ENCODE data around the gene FLT4. TPM values are rescaled to one million over a fixed set of nuclear protein-coding genes. Genes with fewer than 3 reads are reported as not detected.
"Not testable (repeated sequence)": the region's sequence is repeated elsewhere in the genome, so short reads cannot be mapped to it uniquely, and the experiment has no call there.

The FLT4 gene
- polyA plus RNA-seq, 4 donors, result 0.22 to 15.8 (median 3.0) TPM

GRCh38 chr5:180665682-180666404, 16.4 kb upstream of the FLT4 start:
- no peak for FAIRE-seq
- no peak overlapping the region for H3K4me3 ChIP-seq (ENCODE audit: low read depth in 1 of 3, low read length in 3 of 3)
- no peaks in the 10 kb centered on the region for H3K36me3 ChIP-seq (ENCODE audit: control insufficient read depth in 3 of 3, insufficient read depth in 2 of 3, low read depth in 1 of 3, low read length in 3 of 3)
- peaks cover 0 to 2% (median 0%) of the 10 kb centered on the region in 3 donors for H3K27me3 ChIP-seq (ENCODE audit: control insufficient read depth in 3 of 3, insufficient read depth in 3 of 3, low read length in 3 of 3)
- no peaks in the 10 kb centered on the region for H3K4me1 ChIP-seq (ENCODE audit: control insufficient read depth in 3 of 3, insufficient read depth in 2 of 3, low read depth in 1 of 3, low read length in 2 of 3)
- 80 to 85% (median 80%) methylated on average over 22 of the region's 22 CpGs for WGBS, 3 donors
- DNase-seq, result no peak
- H3K27ac ChIP-seq (ENCODE audit: low read depth in 1 of 3, low read length in 2 of 3), result no peak overlapping the region
- no peaks in the 10 kb centered on the region for H3K9me3 ChIP-seq (ENCODE audit: control insufficient read depth in 2 of 2, insufficient read depth in 1 of 2, low read depth in 1 of 2, low read length in 1 of 2)

- no peaks in the 10 kb centered on the region for H3K4me1 ChIP-seq (ENCODE audit: control insufficient read depth in 3 of 3, insufficient read depth in 2 of 3, low read depth in 1 of 3, low read length in 2 of 3)
- H3K36me3 ChIP-seq (ENCODE audit: control insufficient read depth in 3 of 3, insufficient read depth in 2 of 3, low read depth in 1 of 3, low read length in 3 of 3), result no peaks in the 10 kb centered on the region
- no peaks in the 10 kb centered on the region for H3K9me3 ChIP-seq (ENCODE audit: control insufficient read depth in 2 of 2, insufficient read depth in 1 of 2, low read depth in 1 of 2, low read length in 1 of 2)
- peaks cover 0 to 18% (median 4%) of the 10 kb centered on the region in 3 donors for H3K27me3 ChIP-seq (ENCODE audit: control insufficient read depth in 3 of 3, insufficient read depth in 3 of 3, low read length in 3 of 3)
- 32 to 42% (median 42%) methylated on average over 41 to 51 of the region's 54 CpGs for WGBS, 3 donors
- H3K27ac ChIP-seq (ENCODE audit: low read depth in 1 of 3, low read length in 2 of 3), result no peak overlapping the region
- H3K4me3 ChIP-seq (ENCODE audit: low read depth in 1 of 3, low read length in 3 of 3), result no peak overlapping the region
- no peak for DNase-seq
- FAIRE-seq, result no peak
Observed at GRCh38 chr5:180658774-180659564, 9.6 kb upstream of the FLT4 start.

- not testable (repeated sequence) for H3K4me3 ChIP-seq (ENCODE audit: low read depth in 1 of 3, low read length in 3 of 3); DNase-seq; FAIRE-seq; H3K36me3 ChIP-seq (ENCODE audit: control insufficient read depth in 3 of 3, insufficient read depth in 2 of 3, low read depth in 1 of 3, low read length in 3 of 3); H3K9me3 ChIP-seq (ENCODE audit: control insufficient read depth in 2 of 2, insufficient read depth in 1 of 2, low read depth in 1 of 2, low read length in 1 of 2); H3K27ac ChIP-seq (ENCODE audit: low read depth in 1 of 3, low read length in 2 of 3); H3K4me1 ChIP-seq (ENCODE audit: control insufficient read depth in 3 of 3, insufficient read depth in 2 of 3, low read depth in 1 of 3, low read length in 2 of 3)
- WGBS, 3 donors, result 84 to 89% (median 86%) methylated on average over 16 of the region's 16 CpGs
- peaks cover 0 to 35% (median 4%) of the 10 kb centered on the region in 3 donors for H3K27me3 ChIP-seq (ENCODE audit: control insufficient read depth in 3 of 3, insufficient read depth in 3 of 3, low read length in 3 of 3)
Observed at GRCh38 chr5:180655243-180655642, 5.8 kb upstream of the FLT4 start.

GRCh38 chr5:180652771-180653170, 3.4 kb upstream of the FLT4 start:
- Histone ChIP-seq H3K27me3 (ENCODE audit: control insufficient read depth in 3 of 3, insufficient read depth in 3 of 3, low read length in 3 of 3) (peaks cover 7 to 38% (median 10%) of the 10 kb centered on the region in 3 donors), H3K27ac (ENCODE audit: low read depth in 1 of 3, low read length in 2 of 3) (no peak overlapping the region), H3K9me3 (ENCODE audit: control insufficient read depth in 2 of 2, insufficient read depth in 1 of 2, low read depth in 1 of 2, low read length in 1 of 2) (no peaks in the 10 kb centered on the region), H3K36me3 (ENCODE audit: control insufficient read depth in 3 of 3, insufficient read depth in 2 of 3, low read depth in 1 of 3, low read length in 3 of 3) (no peaks in the 10 kb centered on the region), H3K4me3 (ENCODE audit: low read depth in 1 of 3, low read length in 3 of 3) (no peak overlapping the region), H3K4me1 (ENCODE audit: control insufficient read depth in 3 of 3, insufficient read depth in 2 of 3, low read depth in 1 of 3, low read length in 2 of 3) (no peaks in the 10 kb centered on the region)
- DNase-seq, result no peak
- WGBS, 3 donors, result 46 to 60% (median 52%) methylated on average over 5 of the region's 5 CpGs
- no peak for FAIRE-seq

- Histone ChIP-seq H3K36me3 (ENCODE audit: control insufficient read depth in 3 of 3, insufficient read depth in 2 of 3, low read depth in 1 of 3, low read length in 3 of 3) (no peaks in the 10 kb centered on the region), H3K27me3 (ENCODE audit: control insufficient read depth in 3 of 3, insufficient read depth in 3 of 3, low read length in 3 of 3) (peaks cover 7 to 39% (median 14%) of the 10 kb centered on the region in 3 donors), H3K27ac (ENCODE audit: low read depth in 1 of 3, low read length in 2 of 3) (no peak overlapping the region), H3K4me3 (ENCODE audit: low read depth in 1 of 3, low read length in 3 of 3) (no peak overlapping the region), H3K4me1 (ENCODE audit: control insufficient read depth in 3 of 3, insufficient read depth in 2 of 3, low read depth in 1 of 3, low read length in 2 of 3) (no peaks in the 10 kb centered on the region), H3K9me3 (ENCODE audit: control insufficient read depth in 2 of 2, insufficient read depth in 1 of 2, low read depth in 1 of 2, low read length in 1 of 2) (no peaks in the 10 kb centered on the region)
- FAIRE-seq (no peak), DNase-seq (no peak)
- WGBS, 3 donors, result 87 to 90% (median 88%) methylated on average over 11 of the region's 11 CpGs
Observed at GRCh38 chr5:180652346-180652745, 2.9 kb upstream of the FLT4 start.

GRCh38 chr5:180648658-180649296, 623 bp downstream of the FLT4 start:
- Histone ChIP-seq H3K36me3 (ENCODE audit: control insufficient read depth in 3 of 3, insufficient read depth in 2 of 3, low read depth in 1 of 3, low read length in 3 of 3) (no peaks in the 10 kb centered on the region), H3K4me1 (ENCODE audit: control insufficient read depth in 3 of 3, insufficient read depth in 2 of 3, low read depth in 1 of 3, low read length in 2 of 3) (no peaks in the 10 kb centered on the region), H3K4me3 (ENCODE audit: low read depth in 1 of 3, low read length in 3 of 3) (peak overlapping the region in 1 of 3 donors; percentile 28), H3K27ac (ENCODE audit: low read depth in 1 of 3, low read length in 2 of 3) (no peak overlapping the region), H3K27me3 (ENCODE audit: control insufficient read depth in 3 of 3, insufficient read depth in 3 of 3, low read length in 3 of 3) (peaks cover 7 to 48% (median 14%) of the 10 kb centered on the region in 3 donors), H3K9me3 (ENCODE audit: control insufficient read depth in 2 of 2, insufficient read depth in 1 of 2, low read depth in 1 of 2, low read length in 1 of 2) (no peaks in the 10 kb centered on the region)
- 3 to 10% (median 10%) methylated on average over 44 to 80 of the region's 80 CpGs for WGBS, 3 donors
- FAIRE-seq (no peak), DNase-seq (no peak)

- DNase-seq (no peak), FAIRE-seq (no peak)
- no peaks in the 10 kb centered on the region for H3K36me3 ChIP-seq (ENCODE audit: control insufficient read depth in 3 of 3, insufficient read depth in 2 of 3, low read depth in 1 of 3, low read length in 3 of 3)
- WGBS, 3 donors, result 62 to 77% (median 75%) methylated on average over 8 of the region's 8 CpGs
- peaks cover 7 to 47% (median 14%) of the 10 kb centered on the region in 3 donors for H3K27me3 ChIP-seq (ENCODE audit: control insufficient read depth in 3 of 3, insufficient read depth in 3 of 3, low read length in 3 of 3)
- H3K27ac ChIP-seq (ENCODE audit: low read depth in 1 of 3, low read length in 2 of 3), result no peak overlapping the region
- H3K4me1 ChIP-seq (ENCODE audit: control insufficient read depth in 3 of 3, insufficient read depth in 2 of 3, low read depth in 1 of 3, low read length in 2 of 3), result no peaks in the 10 kb centered on the region
- H3K4me3 ChIP-seq (ENCODE audit: low read depth in 1 of 3, low read length in 3 of 3), result no peak overlapping the region
- no peaks in the 10 kb centered on the region for H3K9me3 ChIP-seq (ENCODE audit: control insufficient read depth in 2 of 2, insufficient read depth in 1 of 2, low read depth in 1 of 2, low read length in 1 of 2)
Observed at GRCh38 chr5:180647941-180648500, 1.4 kb downstream of the FLT4 start.

- DNase-seq (no peak), FAIRE-seq (no peak)
- no peak overlapping the region for H3K4me3 ChIP-seq (ENCODE audit: low read depth in 1 of 3, low read length in 3 of 3)
- H3K27me3 ChIP-seq (ENCODE audit: control insufficient read depth in 3 of 3, insufficient read depth in 3 of 3, low read length in 3 of 3), result peaks cover 7 to 43% (median 14%) of the 10 kb centered on the region in 3 donors
- no peaks in the 10 kb centered on the region for H3K4me1 ChIP-seq (ENCODE audit: control insufficient read depth in 3 of 3, insufficient read depth in 2 of 3, low read depth in 1 of 3, low read length in 2 of 3)
- H3K27ac ChIP-seq (ENCODE audit: low read depth in 1 of 3, low read length in 2 of 3), result no peak overlapping the region
- H3K36me3 ChIP-seq (ENCODE audit: control insufficient read depth in 3 of 3, insufficient read depth in 2 of 3, low read depth in 1 of 3, low read length in 3 of 3), result no peaks in the 10 kb centered on the region
- no peaks in the 10 kb centered on the region for H3K9me3 ChIP-seq (ENCODE audit: control insufficient read depth in 2 of 2, insufficient read depth in 1 of 2, low read depth in 1 of 2, low read length in 1 of 2)
- 74 to 83% (median 81%) methylated on average over 6 to 8 of the region's 8 CpGs for WGBS, 3 donors
Observed at GRCh38 chr5:180647465-180647864, 1.9 kb downstream of the FLT4 start.

Measured in small intestine (tissue), 7 donors.